Ishikawa (cell line): ENCODE measurements around the gene SPRED2.

Source experiments
- CEBPB ChIP-seq: IDR thresholded peaks from 2 replicates; pipeline ENCODE4 v1.6.1; 2012
- CREB1 ChIP-seq: IDR thresholded peaks from 2 replicates; pipeline ENCODE4 v1.6.1; 2012; ENCODE audit warnings: low read depth
- EGR1 ChIP-seq: IDR thresholded peaks from 2 replicates; pipeline ENCODE4 v1.6.1; 2012
- EP300 ChIP-seq: IDR thresholded peaks from 2 replicates; pipeline ENCODE4 v1.6.1; 2012; ENCODE audit warnings: borderline replicate concordance
- FOXM1 ChIP-seq: IDR thresholded peaks from 2 replicates; pipeline ENCODE4 v1.6.1; 2012; ENCODE audit warnings: low read depth, borderline replicate concordance
- NFIC ChIP-seq: IDR thresholded peaks from 2 replicates; pipeline ENCODE4 v1.6.1; 2012
- RAD21 ChIP-seq: IDR thresholded peaks from 2 replicates; pipeline ENCODE4 v1.6.1; 2012; ENCODE audit warnings: low read depth
- REST ChIP-seq: IDR thresholded peaks from 2 replicates; pipeline ENCODE4 v1.6.1; 2012; ENCODE audit warnings: low read depth, mild to moderate bottlenecking
- TAF1 ChIP-seq: IDR thresholded peaks from 2 replicates; pipeline ENCODE4 v1.6.1; 2012; ENCODE audit warnings: low read depth, mild to moderate bottlenecking
- TCF12 ChIP-seq: IDR thresholded peaks from 2 replicates; pipeline ENCODE4 v1.6.1; 2012; ENCODE audit warnings: low read depth
- TEAD4 ChIP-seq: IDR thresholded peaks from 2 replicates; pipeline ENCODE4 v1.6.1; 2012
- USF1 ChIP-seq: IDR thresholded peaks from 2 replicates; pipeline ENCODE4 v1.6.1; 2012
- YY1 ChIP-seq: IDR thresholded peaks from 2 replicates; pipeline ENCODE4 v1.6.1; 2012; ENCODE audit warnings: low read depth
- ZBTB7A ChIP-seq: IDR thresholded peaks from 2 replicates; pipeline ENCODE4 v1.6.1; 2012; ENCODE audit warnings: low read depth
- TF ChIP-seq, protein P1 (sequence below): IDR thresholded peaks from 2 replicates; pipeline ENCODE4 v1.6.1; 2012

SPRED2 gene

GRCh38 chr2:65413610-65414009, 18.8 kb downstream of the SPRED2 start:
- TF ChIP-seq EP300 (no peak), EGR1 (no peak), TCF12 (no peak), ZBTB7A (no peak)

DNA sequence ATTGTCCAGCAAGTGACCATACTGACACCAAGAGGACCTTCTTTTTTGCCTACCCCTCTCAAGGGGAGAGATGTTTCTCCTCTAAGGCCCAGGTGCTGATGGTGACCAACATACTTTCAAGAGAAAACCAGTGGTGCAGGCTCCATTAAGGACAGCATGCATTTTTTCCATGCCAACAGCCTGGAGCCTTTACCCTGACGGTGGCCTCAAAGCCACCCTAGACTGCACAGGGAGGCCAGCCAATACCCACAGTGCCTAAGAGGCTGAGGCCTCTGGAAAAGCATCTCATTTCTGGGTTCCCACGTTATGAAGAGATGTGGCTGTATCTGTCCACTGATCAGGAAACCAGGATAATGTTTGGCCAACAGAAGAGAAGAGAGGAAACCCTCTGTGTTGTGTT, 19.3 kb downstream of the SPRED2 start:
- TF ChIP-seq CEBPB (no peak), REST (no peak), ZBTB7A (no peak), YY1 (no peak), TAF1 (no peak), USF1 (no peak), CREB1 (no peak), FOXM1 (no peak), NFIC (no peak), TCF12 (no peak), EGR1 (no peak), EP300 (no peak), RAD21 (no peak), TEAD4 (no peak)
- TF ChIP-seq, protein P1, sequence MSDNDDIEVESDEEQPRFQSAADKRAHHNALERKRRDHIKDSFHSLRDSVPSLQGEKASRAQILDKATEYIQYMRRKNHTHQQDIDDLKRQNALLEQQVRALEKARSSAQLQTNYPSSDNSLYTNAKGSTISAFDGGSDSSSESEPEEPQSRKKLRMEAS, result no peak

DNA sequence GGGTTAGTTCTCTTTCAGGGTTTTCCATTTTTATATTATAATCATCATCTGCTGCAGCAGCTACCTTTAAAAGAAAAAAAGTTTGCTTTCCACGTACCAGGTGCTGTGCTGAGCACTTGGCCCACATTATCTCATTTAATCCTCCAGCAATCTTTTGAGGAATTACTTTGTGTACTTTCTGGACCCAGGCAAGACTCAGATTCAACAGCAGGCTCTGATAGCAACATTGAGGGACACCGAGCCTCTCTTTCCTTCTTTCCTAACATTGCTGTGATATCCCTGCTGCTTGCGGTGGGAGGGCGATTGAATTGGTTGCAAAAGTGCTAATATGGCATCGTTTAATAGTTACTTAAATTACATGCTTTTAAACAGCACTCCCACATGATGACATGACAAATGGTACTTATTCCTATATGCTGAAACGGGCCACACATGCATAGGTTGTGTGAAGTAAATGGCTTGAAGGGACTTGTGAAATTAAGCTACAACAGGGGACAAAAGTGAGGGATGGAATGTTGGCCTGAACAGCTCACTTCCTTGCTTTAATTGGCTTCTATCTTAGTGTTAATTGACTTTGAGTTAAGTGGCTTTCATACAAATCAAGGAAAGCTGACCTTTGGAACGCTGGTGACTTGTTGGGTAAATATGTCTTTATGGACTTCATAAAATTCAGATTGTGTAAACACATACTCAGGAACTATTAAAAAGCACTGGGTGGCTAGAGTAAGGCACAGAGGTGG, 21.2 kb downstream of the SPRED2 start:
- no peak for TF ChIP-seq TEAD4
- TF ChIP-seq RAD21, result no peak
- TF ChIP-seq REST, result no peak
- no peak for TF ChIP-seq FOXM1

- TF ChIP-seq CEBPB (no peak), TCF12 (no peak), RAD21 (no peak), ZBTB7A (no peak), TEAD4 (no peak), CREB1 (no peak), NFIC (no peak), REST (no peak), EP300 (no peak), USF1 (no peak), YY1 (no peak), TAF1 (no peak), EGR1 (no peak), FOXM1 (no peak)
- TF ChIP-seq, protein P1, result no peak
Measured at GRCh38 chr2:65409045-65409444, 23.4 kb downstream of the SPRED2 start.

DNA sequence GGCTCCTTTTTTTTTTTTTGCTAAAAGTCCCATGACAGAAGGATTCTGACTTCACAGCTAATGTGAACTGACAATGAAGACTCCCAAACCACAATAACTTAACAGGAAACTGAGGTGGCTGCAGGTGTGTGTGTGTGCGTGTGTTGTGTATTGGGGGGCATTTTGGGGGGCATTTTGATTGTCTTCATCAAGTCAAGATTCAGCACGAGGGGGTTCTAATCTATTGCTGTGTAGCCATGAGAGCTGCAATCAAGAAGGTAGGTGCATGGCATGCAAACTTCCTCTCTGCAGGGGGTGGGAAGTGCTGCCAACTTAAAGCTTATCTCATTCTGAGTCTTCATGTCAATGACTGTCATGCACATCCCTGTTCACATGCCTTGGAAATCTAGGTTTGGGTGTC, 25.2 kb downstream of the SPRED2 start:
- TF ChIP-seq REST (no peak), NFIC (no peak), CEBPB (no peak), CREB1 (no peak), TEAD4 (no peak), EP300 (no peak), TAF1 (no peak), USF1 (no peak), TCF12 (no peak), RAD21 (no peak), EGR1 (no peak), FOXM1 (no peak), ZBTB7A (no peak), YY1 (no peak)
- TF ChIP-seq, protein P1, result no peak
